ENCODE results near the gene FCRLB. TPM values are rescaled to one million over a fixed set of nuclear protein-coding genes. Genes with fewer than 3 reads are reported as not detected.
"Not testable (repeated sequence)": the region's sequence is repeated elsewhere in the genome, so short reads cannot be mapped to it uniquely, and the experiment has no call there.

FCRLB gene
- total RNA-seq, 4 donors from 2014 or later = 0.65 to 2.2 (median 0.98) TPM

GRCh38 chr1:161747801-161748200 lies 26.5 kb downstream of the FCRLB start:
- ATAC-seq (ENCODE audit: low FRiP score) (no peak), DNase-seq (ENCODE audit: low spot score) (no peak)
- TF ChIP-seq, protein P1, sequence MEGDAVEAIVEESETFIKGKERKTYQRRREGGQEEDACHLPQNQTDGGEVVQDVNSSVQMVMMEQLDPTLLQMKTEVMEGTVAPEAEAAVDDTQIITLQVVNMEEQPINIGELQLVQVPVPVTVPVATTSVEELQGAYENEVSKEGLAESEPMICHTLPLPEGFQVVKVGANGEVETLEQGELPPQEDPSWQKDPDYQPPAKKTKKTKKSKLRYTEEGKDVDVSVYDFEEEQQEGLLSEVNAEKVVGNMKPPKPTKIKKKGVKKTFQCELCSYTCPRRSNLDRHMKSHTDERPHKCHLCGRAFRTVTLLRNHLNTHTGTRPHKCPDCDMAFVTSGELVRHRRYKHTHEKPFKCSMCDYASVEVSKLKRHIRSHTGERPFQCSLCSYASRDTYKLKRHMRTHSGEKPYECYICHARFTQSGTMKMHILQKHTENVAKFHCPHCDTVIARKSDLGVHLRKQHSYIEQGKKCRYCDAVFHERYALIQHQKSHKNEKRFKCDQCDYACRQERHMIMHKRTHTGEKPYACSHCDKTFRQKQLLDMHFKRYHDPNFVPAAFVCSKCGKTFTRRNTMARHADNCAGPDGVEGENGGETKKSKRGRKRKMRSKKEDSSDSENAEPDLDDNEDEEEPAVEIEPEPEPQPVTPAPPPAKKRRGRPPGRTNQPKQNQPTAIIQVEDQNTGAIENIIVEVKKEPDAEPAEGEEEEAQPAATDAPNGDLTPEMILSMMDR (IDR thresholded peaks at IDR 0.05) = no peak

GRCh38 chr1:161749509-161750407 lies 28.4 kb downstream of the FCRLB start, which contains the start of gene DUSP12:
Gene DUSP12, plus strand, starts transcription at chr1:161749786. Its CDS starts 16 bp downstream, at chr1:161749802.
- TF ChIP-seq, protein P1 (IDR thresholded peaks at IDR 0.05) = no peak
- DNase-seq (ENCODE audit: low spot score) = peak; percentile 50
- peak; percentile 98 for ATAC-seq (ENCODE audit: low FRiP score)

- no peak for ATAC-seq (ENCODE audit: low FRiP score)
- no peak for DNase-seq (ENCODE audit: low spot score)
- TF ChIP-seq, protein P1 (IDR thresholded peaks at IDR 0.05) = no peak
These were observed 42.3 kb downstream of the FCRLB start for GRCh38 chr1:161763522-161764098.

GRCh38 chr1:161766102-161766981 lies 45.0 kb downstream of the FCRLB start, which contains the start of gene ATF6:
Gene ATF6, plus strand, starts transcription at chr1:161766320. Its CDS starts 41 bp downstream, at chr1:161766361.
- TF ChIP-seq, protein P1 (IDR thresholded peaks at IDR 0.05) = no peak
- DNase-seq (ENCODE audit: low spot score) (peak; percentile 78), ATAC-seq (ENCODE audit: low FRiP score) (peak; percentile 87)

GRCh38 chr1:161768461-161768860 lies 47.1 kb downstream of the FCRLB start:
- ATAC-seq (ENCODE audit: low FRiP score) (no peak), DNase-seq (ENCODE audit: low spot score) (no peak)
- TF ChIP-seq, protein P1 (IDR thresholded peaks at IDR 0.05) = no peak

GRCh38 chr1:161768986-161769672 lies 47.8 kb downstream of the FCRLB start:
- ATAC-seq (ENCODE audit: low FRiP score) = no peak
- TF ChIP-seq, protein P1 (IDR thresholded peaks at IDR 0.05) = no peak

GRCh38 chr1:161769673-161770045 lies 48.3 kb downstream of the FCRLB start:
- not testable (repeated sequence) for ATAC-seq (ENCODE audit: low FRiP score); DNase-seq (ENCODE audit: low spot score)

More at GRCh38 chr1:161768986-161769672, 47.8 kb downstream of the FCRLB start:
- no peak for DNase-seq (ENCODE audit: low spot score)

Measured in omental fat pad (tissue), 4 donors.